Mononuclear cell (primary cell): ENCODE measurements around the gene ZNF236. TPM values are rescaled to one million over a fixed set of nuclear protein-coding genes. Genes with fewer than 3 reads are reported as not detected.
"Not testable (repeated sequence)": the region's sequence is repeated elsewhere in the genome, so short reads cannot be mapped to it uniquely, and the experiment has no call there.

ENCODE experiments used
- H3K27me3 ChIP-seq: 2 replicates; pipeline ENCODE4 v1.6.0; 2011; ENCODE audit warnings: low read length, control low read depth; ENCODE audit not compliant: insufficient read depth
- H3K4me1 ChIP-seq: 2 replicates; pipeline ENCODE4 v1.5.1; 2011; ENCODE audit warnings: mild to moderate bottlenecking, low read length, control low read depth; ENCODE audit not compliant: insufficient read depth
- H3K4me3 ChIP-seq: 2 replicates; pipeline ENCODE4 v1.5.1; 2011; ENCODE audit warnings: mild to moderate bottlenecking, low read length, moderate library complexity
- H3K9me3 ChIP-seq: 2 replicates; pipeline ENCODE4 v1.5.1; 2011; ENCODE audit warnings: low read depth, mild to moderate bottlenecking, control low read depth, low read length
- total RNA-seq: library from RNA; depleted of rRNA; stranded (reverse); fragments of >200 nt; gene quantifications from one replicate; pipeline ENCODE4 v1.2.3, GENCODE V29; 2012

Gene ZNF236
- total RNA-seq, 1 donor = 21.4 TPM

DNA sequence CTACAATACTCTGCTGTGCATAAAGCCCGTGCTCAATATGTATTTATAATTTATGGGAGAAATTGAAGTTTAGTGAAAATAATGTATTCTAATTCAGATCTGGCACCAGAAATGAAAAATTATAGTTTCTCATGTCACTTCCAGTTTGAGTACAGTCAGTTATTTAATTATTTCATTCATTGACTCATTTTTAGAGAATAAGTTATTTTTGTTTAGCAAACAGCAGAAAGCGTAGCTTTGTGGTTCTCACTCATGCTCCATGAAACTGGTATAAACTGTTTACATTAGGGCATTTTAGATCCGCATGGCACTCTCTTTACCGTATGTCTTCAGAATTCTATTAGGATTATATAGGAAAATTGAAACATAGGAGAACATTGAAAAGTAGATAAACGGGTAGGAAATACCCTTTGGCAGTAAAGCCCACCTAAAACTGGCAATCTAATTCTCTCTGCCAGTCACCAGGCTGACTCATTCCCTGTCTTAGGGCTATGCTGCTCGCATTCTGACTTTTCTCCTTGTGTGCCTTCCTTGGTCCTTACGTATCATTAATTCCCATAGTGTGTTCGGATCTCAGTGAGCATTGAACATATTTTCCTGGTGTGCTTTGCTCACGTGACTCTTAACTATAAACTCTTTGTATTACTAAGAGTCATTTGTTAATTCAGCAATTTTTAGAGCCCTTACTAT is 106.0 kb downstream of the ZNF236 start:
- Histone ChIP-seq H3K9me3 (no peaks in the 10 kb centered on the region), H3K4me1 (no peaks in the 10 kb centered on the region), H3K27me3 (no peaks in the 10 kb centered on the region)

DNA sequence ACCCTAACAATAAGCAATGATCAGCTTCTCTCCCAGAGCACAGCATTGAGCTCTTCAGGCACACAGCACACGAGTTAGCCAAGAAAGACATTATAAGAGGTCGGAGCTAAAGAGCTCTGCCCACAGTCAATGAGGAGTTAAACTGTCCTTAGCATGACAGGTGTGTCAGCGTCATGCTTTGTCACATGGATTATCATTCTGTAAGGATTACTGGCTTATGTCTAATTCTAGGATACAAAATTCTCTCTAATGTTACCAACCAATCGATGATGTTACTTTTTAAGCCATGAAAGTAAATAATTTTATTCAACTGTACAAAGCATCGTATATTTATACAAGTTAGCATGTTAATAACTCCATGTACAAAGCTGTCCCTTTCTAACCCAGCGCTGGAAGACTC is 108.8 kb downstream of the ZNF236 start:
- Histone ChIP-seq H3K4me3 (no peak overlapping the region), H3K4me1 (no peaks in the 10 kb centered on the region), H3K27me3 (no peaks in the 10 kb centered on the region), H3K9me3 (no peaks in the 10 kb centered on the region)

More for the DNA sequence above, 106.0 kb downstream of the ZNF236 start:
- no peak overlapping the region for H3K4me3 ChIP-seq

DNA sequence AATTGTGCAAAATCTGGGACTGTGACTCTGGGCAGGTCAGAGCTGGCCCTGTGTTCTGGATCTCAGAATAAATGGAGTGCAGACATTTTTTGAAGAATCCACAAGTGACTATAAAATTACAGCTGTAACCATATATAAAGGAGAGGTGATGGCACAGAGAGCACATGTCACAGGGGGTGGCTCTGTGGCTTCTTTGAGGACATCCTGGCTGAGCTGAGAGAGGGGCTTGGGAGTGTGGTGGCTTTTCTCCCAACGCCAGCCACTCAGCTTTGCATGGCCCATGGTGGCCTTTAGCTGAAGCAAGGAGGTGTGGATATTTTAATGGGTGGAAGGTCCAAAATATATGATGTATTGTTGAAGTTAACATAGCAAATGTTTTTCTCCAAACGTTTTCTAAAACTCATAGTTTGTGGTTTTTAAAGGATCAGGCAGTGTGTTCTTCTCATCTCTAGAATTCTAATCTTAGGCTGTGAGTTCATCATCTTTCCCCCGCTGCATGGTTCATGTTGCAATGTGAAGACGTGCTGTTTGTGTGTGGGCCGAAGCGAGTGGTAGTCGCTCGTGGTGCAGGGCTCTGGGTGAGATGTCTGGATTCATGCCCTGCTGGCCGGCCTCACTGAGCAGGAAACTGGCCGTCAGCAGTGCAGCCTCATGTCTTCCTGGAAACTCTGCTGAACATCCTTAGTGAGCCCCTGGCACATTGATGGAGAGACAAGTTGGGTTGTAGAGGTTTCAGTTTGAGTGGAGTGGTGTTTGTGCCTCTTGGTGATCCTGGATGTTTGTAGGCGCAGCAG is 109.9 kb downstream of the ZNF236 start:
- Histone ChIP-seq H3K9me3 (no peaks in the 10 kb centered on the region), H3K4me1 (no peaks in the 10 kb centered on the region), H3K27me3 (no peaks in the 10 kb centered on the region)

DNA sequence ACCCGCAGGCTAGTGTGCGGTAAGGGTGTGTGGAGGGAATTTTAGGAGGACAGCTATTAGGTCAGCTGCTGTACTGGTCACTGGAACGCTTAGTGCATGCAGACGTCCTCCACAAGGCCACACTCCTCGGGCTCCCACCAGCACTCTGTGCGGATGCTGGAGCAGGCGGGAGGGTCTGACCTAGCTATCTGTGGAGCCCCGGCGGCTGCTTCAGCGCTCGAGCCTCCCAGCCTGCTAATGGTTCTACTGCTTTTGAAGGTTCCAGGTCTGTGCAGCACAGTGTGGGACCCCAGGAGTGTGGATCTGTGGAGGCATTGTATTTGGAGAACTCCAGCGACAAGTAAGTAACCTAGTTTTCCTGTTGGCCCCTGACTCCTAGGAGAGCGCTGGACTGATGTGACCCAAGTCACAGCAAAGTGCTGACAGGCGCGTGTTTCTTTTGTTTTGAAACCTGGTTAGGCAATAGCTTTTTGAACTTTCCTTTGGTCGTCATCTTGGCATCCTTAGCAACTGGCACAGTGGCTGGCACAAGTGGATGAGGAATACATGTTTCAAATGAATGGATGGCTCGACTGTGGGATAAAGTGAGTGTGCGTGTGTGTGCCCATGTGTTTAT is 113.5 kb downstream of the ZNF236 start:
- Histone ChIP-seq H3K9me3 (no peaks in the 10 kb centered on the region), H3K27me3 (no peaks in the 10 kb centered on the region), H3K4me1 (no peaks in the 10 kb centered on the region), H3K4me3 (no peak overlapping the region)

More for the DNA sequence above, 109.9 kb downstream of the ZNF236 start:
- no peak overlapping the region for H3K4me3 ChIP-seq

DNA sequence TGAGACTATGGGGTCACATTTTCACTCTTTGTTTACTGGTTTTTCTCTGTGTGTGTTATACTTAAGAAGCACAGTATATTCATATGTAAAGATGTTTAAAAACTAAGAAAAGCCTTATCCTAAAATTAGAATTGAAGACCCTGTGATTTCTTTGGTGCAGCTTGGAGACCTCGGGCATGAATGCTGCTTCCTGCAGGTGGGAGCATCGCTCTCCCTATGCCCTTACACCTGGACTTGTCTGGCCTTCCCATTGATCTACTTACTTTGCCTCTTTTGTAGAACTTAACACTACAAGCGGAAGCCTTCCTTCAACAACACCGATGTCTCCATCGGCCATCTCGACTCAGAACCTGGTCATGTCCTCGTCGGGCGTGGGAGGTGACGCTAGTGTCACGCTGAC is 114.5 kb downstream of the ZNF236 start:
- Histone ChIP-seq H3K4me3 (no peak overlapping the region), H3K27me3 (no peaks in the 10 kb centered on the region), H3K9me3 (no peaks in the 10 kb centered on the region), H3K4me1 (no peaks in the 10 kb centered on the region)

DNA sequence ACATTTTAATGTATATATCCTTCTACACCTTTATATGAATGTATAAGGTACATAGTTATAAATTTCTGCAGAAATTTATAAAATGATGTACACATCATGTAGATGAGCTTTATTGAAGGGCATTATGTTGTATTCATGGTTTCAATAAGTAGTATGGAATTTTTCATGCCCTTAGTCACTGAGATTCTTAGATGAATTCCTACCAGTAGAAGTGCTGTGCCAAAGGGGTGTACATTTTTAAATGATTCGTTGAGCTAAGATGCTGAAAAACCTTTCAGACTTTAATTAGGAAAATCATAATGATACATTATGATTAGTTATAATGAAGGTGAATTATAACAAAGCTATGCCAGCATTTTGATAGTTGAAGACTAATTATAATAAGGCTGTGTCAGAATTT is 115.2 kb downstream of the ZNF236 start:
- H3K27me3 ChIP-seq = no peaks in the 10 kb centered on the region
- H3K4me1 ChIP-seq = no peaks in the 10 kb centered on the region
- H3K9me3 ChIP-seq = no peaks in the 10 kb centered on the region
- H3K4me3 ChIP-seq = no peak overlapping the region

DNA sequence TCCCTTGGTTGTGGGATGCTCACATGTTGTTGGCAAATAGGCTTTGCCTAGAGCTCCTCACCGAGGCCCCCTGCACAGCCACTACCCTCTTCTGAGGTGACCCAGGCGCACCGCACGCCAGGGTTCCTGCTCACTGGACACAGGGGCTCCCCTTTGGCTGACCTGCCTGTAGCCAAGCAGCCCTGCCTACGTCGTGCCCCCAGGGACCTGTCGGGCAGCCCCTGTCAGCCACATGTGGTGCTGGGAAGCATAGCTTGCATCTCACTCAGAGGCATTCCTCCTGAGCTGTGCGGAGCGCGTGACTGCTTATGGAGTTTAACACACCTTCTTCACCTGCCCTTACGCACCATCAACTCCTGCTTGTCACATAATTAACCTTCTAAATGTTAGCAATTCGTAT is 116.3 kb downstream of the ZNF236 start:
- H3K4me3 ChIP-seq = no peak overlapping the region
- no peaks in the 10 kb centered on the region for H3K9me3 ChIP-seq
- H3K4me1 ChIP-seq = no peaks in the 10 kb centered on the region
- no peaks in the 10 kb centered on the region for H3K27me3 ChIP-seq

DNA sequence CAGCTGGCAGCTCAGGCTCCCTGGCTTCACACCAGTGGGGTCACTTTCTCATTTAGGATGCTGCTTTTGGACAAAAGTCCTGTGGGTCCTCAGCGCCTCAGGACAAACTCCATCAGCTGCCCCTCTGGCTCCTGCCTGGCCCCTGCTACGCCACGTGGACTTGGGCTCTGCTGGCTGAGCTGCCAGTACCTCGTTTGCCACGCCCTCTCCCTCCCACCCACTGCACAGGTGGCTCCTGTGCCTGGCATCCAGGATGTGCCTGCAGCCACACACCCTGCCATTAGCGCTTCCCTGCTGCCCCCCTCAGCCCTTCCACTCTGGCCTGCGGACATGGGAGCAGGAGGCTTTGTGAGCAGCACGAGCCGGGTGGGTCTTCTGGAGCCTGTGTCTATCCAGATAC is 118.9 kb downstream of the ZNF236 start:
- H3K4me3 ChIP-seq = no peak overlapping the region
- no peaks in the 10 kb centered on the region for H3K4me1 ChIP-seq
- H3K9me3 ChIP-seq = no peaks in the 10 kb centered on the region
- no peaks in the 10 kb centered on the region for H3K27me3 ChIP-seq

DNA sequence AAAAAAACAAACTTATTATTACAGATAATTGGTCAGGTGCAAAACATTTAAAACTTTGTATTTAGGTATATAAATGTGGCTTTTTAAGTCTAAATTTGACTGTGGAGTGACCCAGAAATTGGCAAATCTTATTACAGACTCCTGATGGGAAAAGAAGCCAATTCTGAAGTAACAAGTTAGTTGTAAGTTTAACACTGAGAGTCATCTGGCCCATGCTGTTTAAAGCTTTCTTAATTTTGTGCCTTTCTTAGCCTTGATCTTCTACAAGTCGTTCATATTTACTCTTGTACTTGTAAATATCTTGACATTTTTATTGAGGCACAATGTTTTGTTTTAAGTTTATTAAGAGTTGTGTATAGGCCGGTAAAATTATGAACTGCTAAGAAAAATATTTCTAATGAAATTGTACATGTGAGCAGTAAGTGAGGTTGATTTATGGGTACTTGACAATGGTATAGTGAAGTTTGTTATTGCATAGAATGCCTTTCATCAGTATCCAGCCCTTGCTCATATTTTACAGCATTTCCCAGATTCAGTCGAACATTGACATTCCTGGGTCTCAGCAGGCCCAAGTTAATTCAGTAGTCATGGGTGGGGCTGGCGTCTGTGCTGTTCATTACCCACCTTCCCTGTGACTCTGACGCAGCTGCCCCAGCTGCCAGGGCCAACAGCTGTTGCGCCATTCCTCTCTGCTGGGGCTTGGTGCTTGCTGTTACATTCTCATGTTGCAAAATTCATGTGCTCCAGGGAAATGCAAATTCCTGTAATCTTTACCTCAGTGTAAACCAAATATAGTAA is 121.4 kb downstream of the ZNF236 start:
- no peaks in the 10 kb centered on the region for H3K4me1 ChIP-seq
- no peaks in the 10 kb centered on the region for H3K9me3 ChIP-seq
- no peaks in the 10 kb centered on the region for H3K27me3 ChIP-seq
- H3K4me3 ChIP-seq = no peak overlapping the region

DNA sequence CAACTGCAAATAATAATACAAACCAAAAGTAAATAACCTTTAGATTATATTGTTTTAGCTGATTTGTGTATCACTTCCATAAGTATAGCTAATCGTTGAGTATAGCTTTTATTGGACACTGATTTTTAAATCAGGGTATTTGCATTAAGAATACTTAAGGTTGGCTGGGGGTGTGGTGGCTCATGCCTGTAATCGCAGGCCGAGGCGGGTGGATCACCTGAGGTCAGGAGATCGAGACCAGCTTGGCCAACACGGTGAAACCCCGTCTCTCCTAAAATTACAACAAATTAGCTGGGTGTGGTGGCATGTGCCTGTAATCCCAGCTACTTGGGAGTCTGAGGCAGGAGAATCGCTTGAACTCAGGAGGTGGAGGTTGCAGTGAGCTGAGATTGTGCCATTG is 122.0 kb downstream of the ZNF236 start:
- H3K9me3 ChIP-seq, H3K4me1 ChIP-seq: not testable (repeated sequence)

DNA sequence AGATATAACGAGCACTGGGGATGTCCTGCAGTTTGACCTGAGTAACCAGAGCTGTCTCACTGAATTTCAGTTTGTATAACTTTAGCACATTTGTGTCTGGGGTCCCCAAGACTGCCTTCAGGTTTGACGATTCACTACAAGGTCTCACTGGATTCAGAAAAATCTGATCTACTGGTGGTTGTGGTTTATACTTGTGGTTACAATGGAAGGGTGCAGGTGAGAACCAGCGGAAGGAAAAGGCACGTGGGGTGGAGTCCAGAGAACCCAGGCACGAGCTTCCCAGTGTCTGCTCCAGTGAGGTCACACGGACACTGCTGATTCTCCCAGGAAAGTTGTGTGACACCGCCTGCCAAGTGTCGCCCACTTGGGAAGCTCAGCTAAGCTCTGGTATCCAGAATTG is 126.0 kb downstream of the ZNF236 start:
- H3K4me3 ChIP-seq = no peak overlapping the region
- H3K9me3 ChIP-seq = no peaks in the 10 kb centered on the region
- no peaks in the 10 kb centered on the region for H3K4me1 ChIP-seq
- H3K27me3 ChIP-seq = no peaks in the 10 kb centered on the region

More for the DNA sequence above, 122.0 kb downstream of the ZNF236 start:
- not testable (repeated sequence) for H3K27me3 ChIP-seq, H3K4me3 ChIP-seq

DNA sequence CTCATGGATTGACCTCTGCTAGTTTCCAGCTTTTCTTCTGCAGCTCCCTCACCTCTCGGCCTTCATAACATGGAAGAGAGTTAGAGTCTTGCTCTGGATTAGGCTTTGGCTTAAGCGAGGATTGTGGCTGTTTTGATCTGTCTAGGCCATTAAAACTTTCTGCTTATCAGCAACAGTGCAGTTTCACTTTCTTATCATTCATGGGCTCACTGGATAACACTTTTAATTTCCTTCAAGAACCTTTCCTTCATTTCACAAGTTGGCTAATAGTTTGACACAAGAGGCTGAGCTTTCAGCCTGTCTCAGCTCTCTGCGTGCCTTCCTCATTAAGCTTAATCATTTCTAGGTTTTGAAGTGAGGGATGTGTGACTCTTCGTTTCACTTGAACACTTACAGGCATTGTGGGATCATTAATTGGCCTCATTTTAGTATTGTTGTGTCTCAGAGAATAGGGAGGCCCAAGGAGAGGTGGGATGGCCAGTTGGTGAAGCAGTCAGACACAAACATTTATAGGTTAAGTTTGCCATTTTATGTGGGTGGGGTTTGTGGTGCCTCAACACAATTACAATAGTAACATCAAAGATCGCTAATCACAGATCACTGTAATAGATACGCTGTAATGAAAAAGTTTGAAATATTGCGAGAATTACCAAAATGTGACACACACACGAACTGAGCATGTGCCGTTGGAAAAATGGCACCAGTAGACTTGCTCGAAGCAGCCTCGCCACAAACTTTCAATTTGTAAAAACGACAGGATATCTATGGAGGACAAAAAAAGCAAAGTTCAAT is 129.3 kb downstream of the ZNF236 start:
- Histone ChIP-seq H3K4me1 (no peaks in the 10 kb centered on the region), H3K4me3 (no peak overlapping the region), H3K9me3 (no peaks in the 10 kb centered on the region), H3K27me3 (no peaks in the 10 kb centered on the region)

DNA sequence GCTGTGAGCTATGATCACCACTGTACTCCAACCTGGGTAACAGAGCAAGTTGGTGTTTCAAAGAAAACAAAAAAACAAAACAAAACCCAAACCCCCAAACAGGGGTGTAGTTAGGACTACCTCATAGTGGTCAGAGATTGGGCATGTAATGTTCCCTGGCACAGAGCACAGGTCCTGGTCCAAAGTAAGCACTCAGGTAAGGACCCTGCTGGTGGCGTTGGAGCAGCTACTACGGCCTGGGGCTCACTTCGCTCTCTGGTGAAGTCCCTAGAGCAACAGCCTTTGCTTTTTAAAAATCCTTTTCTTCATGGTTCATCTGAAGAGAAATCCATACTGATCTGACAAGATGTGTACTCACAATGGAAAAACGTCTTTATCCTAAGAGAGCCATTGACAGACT is 130.4 kb downstream of the ZNF236 start:
- Histone ChIP-seq H3K9me3 (no peaks in the 10 kb centered on the region), H3K4me3 (no peak overlapping the region), H3K4me1 (no peaks in the 10 kb centered on the region), H3K27me3 (no peaks in the 10 kb centered on the region)

DNA sequence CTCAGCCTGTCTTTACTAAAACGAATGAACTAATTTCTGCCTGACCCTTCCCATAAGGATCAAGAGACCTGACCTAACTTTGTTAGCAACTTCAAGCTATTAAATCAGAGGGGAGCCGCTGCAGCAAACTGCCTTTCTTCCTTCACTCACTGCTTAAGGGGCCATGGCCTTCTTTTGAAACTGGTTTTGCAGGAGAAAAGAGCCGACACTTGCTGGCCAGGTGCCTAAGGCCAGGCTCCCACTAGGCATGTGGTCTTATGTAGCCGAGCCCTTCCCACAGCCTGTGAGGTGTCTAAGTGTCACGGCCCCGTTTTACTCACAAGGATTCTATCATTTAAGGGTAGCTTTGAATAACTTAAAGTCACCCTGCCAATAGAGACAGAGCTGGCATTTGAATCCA is 130.8 kb downstream of the ZNF236 start:
- Histone ChIP-seq H3K9me3 (no peaks in the 10 kb centered on the region), H3K4me1 (no peaks in the 10 kb centered on the region), H3K4me3 (no peak overlapping the region), H3K27me3 (no peaks in the 10 kb centered on the region)
